Adrenal gland (tissue), 5 donors: ENCODE results near the gene SHTN1.

Source experiments
- CTCF ChIP-seq, 6 experiments: fragments of 450-650 bp in 4 of 6; fragments of 200-600 bp in 2 of 6; sonication (generic) in 1 of 6; IDR thresholded peaks; 1 replicate in 5 of 6; 2 replicates in 1 of 6; pipeline versions ENCODE4 v1.5.1 to v1.8.0; 2016 to 2021; ENCODE audit warnings: antibody characterized with exemption in 6 of 6, mild to moderate bottlenecking in 2 of 6, moderate library complexity in 1 of 6
- POLR2A ChIP-seq, 2 donors: fragments of 450-650 bp; IDR thresholded peaks; one replicate each; pipeline ENCODE4 v1.6.1; 2017; ENCODE audit warnings: antibody characterized with exemption in 2 of 2, mild to moderate bottlenecking in 2 of 2, moderate library complexity in 1 of 2
- donor health status: DM: no; HTN: no; CAD: no.

DNA sequence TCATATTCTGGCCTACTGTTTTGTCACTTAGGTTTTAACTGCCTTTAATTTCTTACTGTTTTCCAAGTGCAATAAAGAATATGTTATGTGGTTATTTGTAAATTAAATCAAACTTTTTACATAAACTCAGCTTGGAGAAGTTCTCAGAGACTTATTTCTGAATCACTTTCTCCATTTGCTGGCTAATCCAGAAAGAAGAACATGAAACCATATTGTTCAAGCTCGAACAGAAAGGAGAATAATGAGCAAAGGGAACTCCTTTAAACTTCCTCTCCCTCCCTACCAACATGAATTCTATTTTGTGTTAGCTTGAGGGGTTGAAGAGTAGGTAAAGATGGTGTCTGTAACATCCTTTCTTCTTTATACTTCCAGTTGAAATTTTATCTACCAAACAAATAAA lies 52.3 kb downstream of the SHTN1 start:
- TF ChIP-seq POLR2A (IDR thresholded peaks at IDR 0.05) (no peak), CTCF (IDR thresholded peaks at IDR 0.05) (no peak)
